H9 (cell line): Measurements from ENCODE around the gene RAB11B. TPM values are rescaled to one million over a fixed set of nuclear protein-coding genes. Genes with fewer than 3 reads are reported as not detected.
A peak's percentile ranks its signal among the peaks of the same experiment; 100 is the strongest.

Experiments used
- DNase-seq: peaks from one replicate; pipeline ENCODE4 v3.0.0-alpha.2; 2017
- H2AFZ ChIP-seq: one replicate; pipeline ENCODE4 v1.6.1; 2013; ENCODE audit warnings: mild to moderate bottlenecking, low read length, control low read depth, moderate library complexity
- H2AK5ac ChIP-seq: 2 replicates; pipeline ENCODE4 v1.6.1; 2013; ENCODE audit warnings: low read length, control low read depth, mixed read lengths; ENCODE audit not compliant: insufficient read length
- H2BK120ac ChIP-seq: one replicate; pipeline ENCODE4 v1.6.1; 2013; ENCODE audit warnings: low read depth, mild to moderate bottlenecking, low read length, control low read depth, inconsistent platforms; ENCODE audit not compliant: poor library complexity, severe bottlenecking
- H2BK12ac ChIP-seq: 2 replicates; pipeline ENCODE4 v1.6.1; 2013; ENCODE audit warnings: low read length, control low read depth, mixed read lengths, low read depth; ENCODE audit not compliant: insufficient read length
- H2BK15ac ChIP-seq: 2 replicates; pipeline ENCODE4 v1.6.1; 2013; ENCODE audit warnings: low read depth, low read length, control low read depth
- H2BK20ac ChIP-seq: one replicate; pipeline ENCODE4 v1.6.1; 2013; ENCODE audit warnings: low read depth, mild to moderate bottlenecking, low read length, control low read depth, inconsistent platforms; ENCODE audit not compliant: poor library complexity, severe bottlenecking
- H2BK5ac ChIP-seq: 2 replicates; pipeline ENCODE4 v1.6.1; 2013; ENCODE audit warnings: low read length, control low read depth, mixed read lengths; ENCODE audit not compliant: insufficient read length
- H3K14ac ChIP-seq: 2 replicates; pipeline ENCODE4 v1.6.1; 2013; ENCODE audit warnings: low read length, control low read depth; ENCODE audit not compliant: insufficient read depth
- H3K18ac ChIP-seq: 2 replicates; pipeline ENCODE4 v1.6.1; 2013; ENCODE audit warnings: low read depth, mild to moderate bottlenecking, mixed read lengths, low read length, control low read depth; ENCODE audit not compliant: insufficient read length
- H3K23ac ChIP-seq: 2 replicates; pipeline ENCODE4 v1.6.1; 2013; ENCODE audit warnings: low read length, control low read depth, mixed read lengths, low read depth; ENCODE audit not compliant: insufficient read length
- H3K23me2 ChIP-seq: 2 replicates; pipeline ENCODE4 v1.6.1; 2013; ENCODE audit warnings: low read depth, mild to moderate bottlenecking, mixed read lengths, low read length, control low read depth; ENCODE audit not compliant: insufficient read length, poor library complexity, severe bottlenecking
- H3K27ac ChIP-seq: 2 replicates; pipeline ENCODE4 v1.5.1; 2013; ENCODE audit warnings: low read length, control low read depth, mixed read lengths, low read depth; ENCODE audit not compliant: insufficient read length
- H3K27me3 ChIP-seq: 2 replicates; pipeline ENCODE4 v1.6.1; 2013; ENCODE audit warnings: low read length, control low read depth, inconsistent platforms; ENCODE audit not compliant: insufficient read depth
- H3K4ac ChIP-seq: 2 replicates; pipeline ENCODE4 v1.6.1; 2013; ENCODE audit warnings: low read depth, mild to moderate bottlenecking, control low read depth, inconsistent platforms, low read length, moderate library complexity
- H3K4me1 ChIP-seq: 2 replicates; pipeline ENCODE4 v1.6.1; 2013; ENCODE audit warnings: low read length, control low read depth, inconsistent platforms; ENCODE audit not compliant: insufficient read depth
- H3K4me2 ChIP-seq: 2 replicates; pipeline ENCODE4 v1.6.1; 2013; ENCODE audit warnings: low read length, control low read depth, mixed read lengths; ENCODE audit not compliant: insufficient read length, insufficient read depth
- H3K56ac ChIP-seq: 2 replicates; pipeline ENCODE4 v1.6.1; 2013; ENCODE audit warnings: low read depth, mild to moderate bottlenecking, mixed read lengths, low read length, control low read depth; ENCODE audit not compliant: insufficient read length
- H3K79me1 ChIP-seq: 2 replicates; pipeline ENCODE4 v1.6.1; 2013; ENCODE audit warnings: low read depth, mild to moderate bottlenecking, moderate library complexity, low read length, control low read depth, inconsistent platforms; ENCODE audit not compliant: insufficient read depth, poor library complexity, severe bottlenecking
- H3K79me2 ChIP-seq: 2 replicates; pipeline ENCODE4 v1.6.1; 2013; ENCODE audit warnings: low read length, control low read depth, inconsistent platforms; ENCODE audit not compliant: insufficient read depth
- H3K9ac ChIP-seq: 2 replicates; pipeline ENCODE4 v1.6.1; 2013; ENCODE audit warnings: low read length, control low read depth, mixed read lengths; ENCODE audit not compliant: insufficient read length; ENCODE audit errors: extremely low read depth
- H3K9me3 ChIP-seq: one replicate; pipeline ENCODE4 v1.6.1; 2013; ENCODE audit warnings: low read depth, low read length, inconsistent platforms; ENCODE audit not compliant: control insufficient read depth
- H3T11ph ChIP-seq: one replicate; pipeline ENCODE4 v1.6.1; 2013; ENCODE audit warnings: mild to moderate bottlenecking, low read length, control low read depth, inconsistent platforms
- H4K20me1 ChIP-seq: one replicate; pipeline ENCODE4 v1.6.1; 2013; ENCODE audit not compliant: control insufficient read depth, insufficient read length, insufficient read depth
- H4K5ac ChIP-seq: 2 replicates; pipeline ENCODE4 v1.6.1; 2013; ENCODE audit warnings: low read depth, mild to moderate bottlenecking, mixed read lengths, low read length, control low read depth; ENCODE audit not compliant: insufficient read length
- H4K8ac ChIP-seq: replicated peaks from 2 replicates; pipeline ENCODE4 v1.6.1; 2013; ENCODE audit warnings: low read length, control low read depth, mixed read lengths, low read depth; ENCODE audit not compliant: insufficient read length
- H4K91ac ChIP-seq: 2 replicates; pipeline ENCODE4 v1.6.1; 2013; ENCODE audit warnings: low read depth, mild to moderate bottlenecking, moderate library complexity, mixed read lengths, low read length, control low read depth; ENCODE audit not compliant: insufficient read length
- H3K27ac Mint-ChIP-seq, 3 experiments: 2 replicates in 2 of 3; 3 replicates in 1 of 3; pipeline ENCODE4 v1.8.0; 2020 to 2021; ENCODE audit warnings: mixed read lengths in 3 of 3, mild to moderate bottlenecking in 1 of 3, moderate library complexity in 1 of 3
- H3K27me3 Mint-ChIP-seq: 2 replicates; pipeline ENCODE4 v1.8.0; 2021; ENCODE audit warnings: low read depth, mild to moderate bottlenecking, moderate library complexity, mixed read lengths
- H3K36me3 Mint-ChIP-seq, 3 experiments: 2 replicates in 2 of 3; 3 replicates in 1 of 3; pipeline ENCODE4 v1.8.0; 2020 to 2021; ENCODE audit warnings: low read depth in 3 of 3, mixed read lengths in 3 of 3; ENCODE audit not compliant: insufficient read depth in 1 of 3
- H3K4me1 Mint-ChIP-seq, 2 experiments: 2 replicates each; pipeline ENCODE4 v1.8.0; 2020; ENCODE audit warnings: mixed read lengths in 2 of 2
- H3K4me3 Mint-ChIP-seq, 2 experiments: 2 replicates in 1 of 2; 3 replicates in 1 of 2; pipeline ENCODE4 v1.8.0; 2020 to 2021; ENCODE audit warnings: mild to moderate bottlenecking in 2 of 2, mixed read lengths in 2 of 2, moderate library complexity in 1 of 2
- H3K9me3 Mint-ChIP-seq, 2 experiments: 2 replicates in 1 of 2; 3 replicates in 1 of 2; pipeline ENCODE4 v1.8.0; 2020; ENCODE audit warnings: mild to moderate bottlenecking in 2 of 2, mixed read lengths in 2 of 2, moderate library complexity in 1 of 2
- WGBS: extraction: QIAGEN DNeasy Blood & Tissue Kit; methylation state at CpG from one replicate; pipeline ENCODE4 v1.1.7; 2013; ENCODE audit warnings: missing lambda C conversion rate, low lambda C conversion rate, mixed read lengths; ENCODE audit not compliant: insufficient read length; ENCODE audit errors: extremely low coverage; 5-methylcytosine and 5-hydroxymethylcytosine counted together
- microRNA-seq: library from miRNA; unstranded; fragments of <30 nt; microRNA quantifications from one replicate; pipeline ENCODE4, GENCODE V29; 2020; ENCODE audit warnings: borderline microRNAs expressed
- total RNA-seq: library from RNA; stranded (reverse); gene quantifications from 2 replicates; pipeline ENCODE4 v1.2.1, GENCODE V29; 2021
- TF ChIP-seq, protein P1 (sequence below): fragments of 200-600 bp; sonication (generic); conservative IDR thresholded peaks from 3 replicates; pipeline ENCODE4 v1.8.0; 2021; ENCODE audit warnings: antibody characterized with exemption, mild to moderate bottlenecking

Gene RAB11B
- total RNA-seq, 1 experiment from 2014 or later = 106 TPM

DNA sequence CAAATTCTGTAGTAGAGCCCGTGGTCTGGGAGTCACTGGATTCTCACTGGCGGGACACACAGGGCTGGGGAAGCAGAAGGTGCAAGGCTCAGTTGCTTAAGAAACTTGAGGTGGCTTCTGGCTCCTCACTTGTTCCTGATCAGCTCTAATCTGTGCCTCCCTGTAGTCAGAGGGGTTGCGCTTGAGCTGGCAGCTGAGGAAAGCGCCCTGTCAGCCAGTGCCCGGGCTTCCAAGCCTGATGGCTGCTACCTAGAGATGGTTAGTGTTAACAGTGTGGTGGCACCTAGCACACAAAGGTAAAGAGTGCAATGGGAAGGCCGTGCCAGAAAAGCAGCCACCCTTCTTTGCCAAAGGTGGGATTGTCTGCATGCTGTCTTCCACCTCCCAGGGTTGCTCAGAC, 63.5 kb downstream of the RAB11B start:
- no peak overlapping the region for H3K27ac ChIP-seq
- WGBS = no CpG with 5 or more reads among the region's 6 CpGs
- no peaks in the 10 kb centered on the region for H3K23me2 ChIP-seq
- H3K4me1 ChIP-seq = peaks cover 9% of the 10 kb centered on the region
- H4K91ac ChIP-seq = no peak overlapping the region
- H4K20me1 ChIP-seq = peaks cover 4% of the 10 kb centered on the region
- no peak overlapping the region for H3K14ac ChIP-seq
- H3K79me1 ChIP-seq = no peaks in the 10 kb centered on the region
- no peak for DNase-seq
- H3K23ac ChIP-seq = no peak overlapping the region
- no peaks in the 10 kb centered on the region for H3K9me3 ChIP-seq
- H3K27ac Mint-ChIP-seq = peak overlapping the region in 2 of 3 experiments; percentile 64 to 92; a peak in 2 of 7 replicates
- no peaks in the 10 kb centered on the region for H3K27me3 ChIP-seq
- H3K9me3 Mint-ChIP-seq = no peaks in the 10 kb centered on the region
- peaks cover 33 to 71% (median 60%) of the 10 kb centered on the region in 3 experiments for H3K36me3 Mint-ChIP-seq
- H4K5ac ChIP-seq = no peak overlapping the region
- H3K79me2 ChIP-seq = peaks cover 89% of the 10 kb centered on the region
- H3K4ac ChIP-seq = no peak overlapping the region
- H2BK12ac ChIP-seq = no peak overlapping the region
- H3K4me2 ChIP-seq = no peak overlapping the region
- no peak overlapping the region for H3K4me3 Mint-ChIP-seq
- H2BK5ac ChIP-seq = no peak overlapping the region
- H3K27me3 Mint-ChIP-seq = no peaks in the 10 kb centered on the region
- no peak overlapping the region for H2AFZ ChIP-seq
- H3K9ac ChIP-seq = no peak overlapping the region
- no peak overlapping the region for H2BK15ac ChIP-seq
- no peak overlapping the region for H4K8ac ChIP-seq
- TF ChIP-seq, protein P1, sequence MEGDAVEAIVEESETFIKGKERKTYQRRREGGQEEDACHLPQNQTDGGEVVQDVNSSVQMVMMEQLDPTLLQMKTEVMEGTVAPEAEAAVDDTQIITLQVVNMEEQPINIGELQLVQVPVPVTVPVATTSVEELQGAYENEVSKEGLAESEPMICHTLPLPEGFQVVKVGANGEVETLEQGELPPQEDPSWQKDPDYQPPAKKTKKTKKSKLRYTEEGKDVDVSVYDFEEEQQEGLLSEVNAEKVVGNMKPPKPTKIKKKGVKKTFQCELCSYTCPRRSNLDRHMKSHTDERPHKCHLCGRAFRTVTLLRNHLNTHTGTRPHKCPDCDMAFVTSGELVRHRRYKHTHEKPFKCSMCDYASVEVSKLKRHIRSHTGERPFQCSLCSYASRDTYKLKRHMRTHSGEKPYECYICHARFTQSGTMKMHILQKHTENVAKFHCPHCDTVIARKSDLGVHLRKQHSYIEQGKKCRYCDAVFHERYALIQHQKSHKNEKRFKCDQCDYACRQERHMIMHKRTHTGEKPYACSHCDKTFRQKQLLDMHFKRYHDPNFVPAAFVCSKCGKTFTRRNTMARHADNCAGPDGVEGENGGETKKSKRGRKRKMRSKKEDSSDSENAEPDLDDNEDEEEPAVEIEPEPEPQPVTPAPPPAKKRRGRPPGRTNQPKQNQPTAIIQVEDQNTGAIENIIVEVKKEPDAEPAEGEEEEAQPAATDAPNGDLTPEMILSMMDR = no peak
- no peak overlapping the region for H2BK20ac ChIP-seq
- H3T11ph ChIP-seq = no peak overlapping the region
- H3K4me1 Mint-ChIP-seq = peaks cover 79 to 82% of the 10 kb centered on the region in 2 experiments
- no peak overlapping the region for H3K56ac ChIP-seq
- no peak overlapping the region for H3K18ac ChIP-seq
- no peak overlapping the region for H2BK120ac ChIP-seq
- H2AK5ac ChIP-seq = no peak overlapping the region

Small RNA genes lying within 50 kb of the gene (microRNA-seq; reads per million reads assigned to microRNA genes)
- gene MIR4999 = 0.35 reads per million

Other genes with a start within 250 kb of the RAB11B start
- gene FBN3, start 240.8 kb upstream of the RAB11B start, total RNA-seq = 24.9 and 31.0 TPM in 2 replicates
- gene CERS4, start 181.0 kb upstream of the RAB11B start, total RNA-seq = 62.6 and 66.5 TPM in 2 replicates
- 68.1 and 72.1 TPM in 2 replicates for gene CD320, start 82.0 kb upstream of the RAB11B start, total RNA-seq
- gene NDUFA7, start 69.0 kb upstream of the RAB11B start, total RNA-seq = 70.7 and 73.0 TPM in 2 replicates
- gene RPS28, start 68.9 kb upstream of the RAB11B start, total RNA-seq = 1,885 and 1,988 TPM in 2 replicates
- gene KANK3, start 47.1 kb upstream of the RAB11B start, total RNA-seq = 5.3 and 7.7 TPM in 2 replicates
- 1.9 and 2.5 TPM in 2 replicates for gene ANGPTL4, start 26.2 kb upstream of the RAB11B start, total RNA-seq
- gene MARCHF2, start 22.9 kb downstream of the RAB11B start, total RNA-seq = 23.1 and 27.5 TPM in 2 replicates
- gene HNRNPM, start 54.6 kb downstream of the RAB11B start, total RNA-seq = 458 and 468 TPM in 2 replicates
- gene PRAM1, start 112.3 kb downstream of the RAB11B start, total RNA-seq = 0.44 TPM in 2 replicates
- 29.3 and 38.1 TPM in 2 replicates for gene ZNF414, start 123.8 kb downstream of the RAB11B start, total RNA-seq
- 1.0 and 1.2 TPM in 2 replicates for gene MYO1F, start 187.1 kb downstream of the RAB11B start, total RNA-seq
- 25.6 and 26.5 TPM in 2 replicates for gene ADAMTS10, start 220.4 kb downstream of the RAB11B start, total RNA-seq
- not detected in 2 replicates for gene NFILZ, start 240.3 kb downstream of the RAB11B start, total RNA-seq